GM21423 (cell line): ENCODE results near the gene NUDCD2.

Experiments used
- ATAC-seq: cut with Tn5 transposase; IDR thresholded peaks from one replicate; pipeline ENCODE4 v1.9.1; 2021; ENCODE audit warnings: mild to moderate bottlenecking, moderate library complexity; ENCODE audit not compliant: unreplicated experiment

Gene NUDCD2, protein sequence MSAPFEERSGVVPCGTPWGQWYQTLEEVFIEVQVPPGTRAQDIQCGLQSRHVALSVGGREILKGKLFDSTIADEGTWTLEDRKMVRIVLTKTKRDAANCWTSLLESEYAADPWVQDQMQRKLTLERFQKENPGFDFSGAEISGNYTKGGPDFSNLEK

DNA sequence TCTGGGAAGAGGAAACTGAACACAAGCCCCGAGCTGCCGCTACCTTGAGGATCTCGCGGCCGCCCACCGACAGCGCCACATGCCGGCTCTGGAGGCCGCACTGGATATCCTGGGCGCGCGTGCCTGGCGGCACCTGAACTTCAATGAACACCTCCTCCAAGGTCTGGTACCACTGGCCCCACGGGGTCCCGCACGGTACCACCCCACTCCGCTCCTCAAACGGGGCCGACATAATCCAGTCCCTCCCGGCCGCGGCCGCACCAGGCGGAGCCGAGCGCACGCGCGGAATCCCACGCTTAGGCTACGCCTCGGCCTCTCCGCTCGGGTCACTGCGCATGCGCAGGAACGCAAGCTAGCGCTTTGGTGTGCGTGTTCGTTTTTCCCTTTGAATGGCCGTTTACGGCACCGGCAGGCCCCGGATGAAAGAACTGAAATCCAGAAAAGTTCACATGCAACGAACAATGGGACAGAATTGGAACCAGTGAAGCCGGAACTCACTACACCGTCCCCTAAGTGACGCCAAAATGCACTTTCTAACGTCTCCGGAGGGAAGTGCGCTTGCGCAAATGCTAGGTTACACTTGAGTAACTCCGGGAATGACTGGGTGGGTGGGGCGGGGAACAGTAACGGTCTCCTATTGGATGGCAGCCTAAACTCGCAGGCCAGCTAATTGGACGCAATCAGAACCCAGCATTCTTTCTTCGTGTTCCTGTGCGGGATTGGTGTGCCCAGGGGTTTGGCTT is at the start of gene NUDCD2:
NUDCD2 (minus strand) TSS at position 284 of the 743 bp plus-strand sequence; CDS start at position 232, 52 bp downstream.
- peak; percentile 81 for ATAC-seq

DNA sequence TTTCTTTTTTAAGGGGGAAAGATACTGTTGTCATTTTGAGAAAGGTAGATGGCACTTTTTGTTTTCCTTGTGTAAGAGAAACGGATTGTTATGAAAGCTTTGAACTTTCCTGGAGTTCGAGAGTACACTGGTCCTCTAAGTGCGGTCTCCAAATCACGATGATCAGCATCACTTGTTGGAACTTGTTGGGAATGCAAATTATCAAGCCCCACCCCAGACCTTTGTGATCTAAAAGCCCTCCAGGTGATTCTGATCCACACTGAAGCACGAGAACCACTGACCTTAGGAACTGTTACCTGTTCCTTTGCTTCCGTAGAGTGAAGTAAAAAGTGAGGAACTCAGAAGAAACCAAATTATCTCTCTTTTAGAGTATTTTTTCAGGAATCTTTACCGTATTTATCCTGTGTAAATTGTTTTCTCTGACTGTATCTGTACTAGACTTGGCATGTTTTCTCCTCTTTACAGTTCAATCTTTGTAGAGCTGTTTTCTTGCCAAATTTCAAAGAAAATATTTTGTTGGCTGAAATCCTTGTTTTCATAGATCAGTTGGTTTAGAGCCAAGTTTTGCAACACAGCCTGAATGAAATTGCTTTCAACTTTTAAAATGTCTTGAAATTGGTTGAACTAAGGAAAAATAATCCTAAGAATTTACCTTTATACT is 49.5 kb upstream of the NUDCD2 start:
- no peak for ATAC-seq

DNA sequence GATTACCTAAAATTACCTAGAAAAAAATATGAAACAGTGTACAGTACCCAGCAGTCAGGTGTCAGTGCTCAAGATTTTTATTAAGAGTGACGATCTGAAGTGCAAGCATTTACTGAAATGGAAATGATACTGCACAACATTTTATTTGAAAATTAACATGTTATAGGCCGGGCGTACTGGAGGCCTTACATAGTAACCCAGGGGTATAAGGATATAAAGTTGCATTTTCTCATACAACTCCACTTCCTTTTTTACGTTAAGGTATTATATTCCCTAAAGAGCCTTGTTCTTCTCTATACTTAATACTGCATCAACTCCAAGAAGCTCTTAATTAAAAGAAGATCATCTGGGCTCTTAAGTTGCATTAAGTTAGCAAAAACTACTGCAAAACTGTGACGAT is 48.9 kb upstream of the NUDCD2 start:
- no peak for ATAC-seq

DNA sequence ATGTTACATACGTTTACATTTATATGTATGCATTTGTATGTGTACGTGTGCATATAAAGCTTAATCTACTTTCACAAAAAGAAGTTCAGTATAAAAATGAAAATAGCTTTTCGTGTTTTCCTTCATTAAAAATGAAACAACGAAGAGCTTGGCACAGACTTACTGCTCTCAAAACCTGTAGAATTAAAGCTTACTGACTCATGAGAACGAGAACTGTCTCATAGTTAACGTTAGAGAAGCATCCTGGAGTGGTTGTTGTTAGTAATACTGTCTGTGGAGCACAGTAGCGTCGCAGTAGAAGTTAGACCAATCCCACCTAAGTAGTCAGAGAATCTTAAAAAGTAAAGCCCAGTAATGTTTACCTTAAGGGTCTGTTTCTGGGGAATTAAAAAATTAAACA is 46.8 kb upstream of the NUDCD2 start:
- no peak for ATAC-seq

DNA sequence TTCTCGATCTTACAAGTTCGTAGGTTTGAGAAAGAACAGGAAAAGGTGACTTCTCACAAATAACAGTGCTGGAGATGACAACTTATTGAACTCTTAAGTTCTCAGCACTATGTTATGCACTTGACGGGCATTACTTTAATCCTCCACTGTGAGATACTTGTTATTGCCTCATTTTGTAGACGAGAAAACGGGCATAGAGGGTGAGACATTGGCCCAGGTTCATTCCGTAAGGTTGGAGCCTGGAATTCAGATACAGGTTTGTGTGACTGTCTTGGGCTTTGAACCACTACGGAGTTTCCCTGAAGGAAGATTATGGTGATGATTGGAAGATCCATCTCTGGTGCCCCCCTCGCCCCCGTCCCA is 46.2 kb upstream of the NUDCD2 start:
- peak; percentile 4 for ATAC-seq

DNA sequence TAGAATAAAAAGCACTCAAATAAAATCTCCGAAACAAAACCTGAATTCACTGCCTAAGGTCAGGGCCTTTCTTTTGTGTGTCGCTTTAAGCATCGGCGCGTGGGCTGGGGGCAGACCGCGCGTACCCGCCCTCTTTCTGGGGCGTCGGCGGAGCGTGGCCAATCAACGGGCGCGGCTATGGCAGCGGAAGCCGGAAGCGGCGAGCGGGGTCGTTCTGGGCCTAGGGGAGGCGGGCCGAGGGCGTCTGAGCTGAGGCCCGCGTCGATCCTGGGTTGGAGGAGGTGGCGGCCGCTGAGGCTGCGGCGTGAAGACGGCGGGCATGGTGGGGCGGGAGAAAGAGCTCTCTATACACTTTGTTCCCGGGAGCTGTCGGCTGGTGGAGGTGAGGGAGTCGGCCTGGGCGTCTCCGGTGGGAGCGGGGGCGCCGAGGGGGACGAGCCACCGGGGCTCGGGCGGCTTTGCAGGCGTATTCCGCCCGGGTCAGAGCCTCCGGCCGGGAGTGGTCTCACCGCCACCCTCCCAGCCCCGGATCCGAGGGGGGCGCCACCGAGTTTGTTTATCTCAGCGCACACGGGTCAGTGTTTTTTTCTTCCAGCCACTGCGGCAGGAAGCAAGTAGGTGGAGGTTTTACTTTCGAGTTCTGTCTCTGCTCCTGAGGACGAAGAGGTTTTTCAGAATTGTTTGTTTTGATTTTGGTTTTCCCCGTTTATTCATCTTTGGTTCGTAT is 45.6 kb upstream of the NUDCD2 start, which contains the start of gene MAT2B:
MAT2B (plus strand) TSS at position 252 of the 727 bp plus-strand sequence; CDS start at position 320, 68 bp downstream.
- peak; percentile 87 for ATAC-seq

DNA sequence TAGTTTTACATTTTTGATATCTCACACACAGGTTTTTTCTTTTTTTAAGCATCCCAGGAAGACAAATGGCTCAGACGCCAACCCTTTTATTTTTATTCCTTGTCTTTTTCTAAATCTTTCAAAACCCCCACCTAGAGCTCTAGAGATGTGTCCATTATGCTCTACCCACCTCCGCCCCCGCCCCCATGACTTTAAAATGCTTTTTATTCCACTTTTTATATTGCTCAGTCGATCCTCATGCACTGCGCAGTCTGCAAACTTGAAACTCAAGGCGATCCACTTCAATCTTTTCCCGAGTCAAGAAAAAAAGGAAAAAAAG is 45.1 kb upstream of the NUDCD2 start:
- no peak for ATAC-seq

DNA sequence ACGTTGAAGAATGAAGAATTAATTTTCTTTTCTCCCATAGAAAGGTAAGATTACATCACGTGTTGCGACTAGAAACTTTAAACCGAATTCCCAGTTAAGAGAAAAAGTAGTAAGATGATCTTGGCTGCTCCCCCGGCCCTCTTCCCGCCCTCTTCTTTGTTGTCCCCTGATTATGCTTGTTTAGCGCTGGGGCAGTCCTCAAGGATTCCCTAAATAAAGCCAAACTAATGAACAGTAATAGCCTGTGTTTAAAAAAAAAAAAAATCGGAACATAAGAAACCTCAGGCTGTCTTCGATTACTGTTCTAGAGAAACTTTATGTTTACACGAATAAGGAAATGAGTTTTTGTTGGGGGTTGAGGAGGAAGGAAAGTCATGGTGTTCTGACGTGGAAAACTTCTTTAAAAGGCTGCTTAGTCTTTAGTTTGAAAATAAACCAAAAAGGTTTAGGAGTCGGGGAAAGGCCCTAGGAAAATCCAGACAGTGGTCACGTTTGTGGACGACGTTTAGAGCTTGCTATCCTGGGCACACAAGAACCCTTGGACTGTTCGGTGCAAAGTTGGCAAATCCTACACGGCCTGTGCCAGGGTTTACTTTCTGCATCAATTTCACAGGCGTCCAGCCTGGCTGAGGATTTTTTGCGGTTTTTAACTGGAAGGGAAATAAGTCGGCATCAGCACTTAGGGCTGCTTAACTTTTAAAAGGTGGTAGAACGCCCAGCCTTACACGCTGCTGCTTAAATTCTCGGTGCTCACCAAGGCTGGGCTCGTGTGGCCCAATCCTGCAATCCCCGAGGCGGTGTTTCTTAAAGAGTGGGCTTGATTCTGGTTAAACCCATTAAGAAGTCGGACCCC is 44.4 kb upstream of the NUDCD2 start:
- no peak for ATAC-seq

DNA sequence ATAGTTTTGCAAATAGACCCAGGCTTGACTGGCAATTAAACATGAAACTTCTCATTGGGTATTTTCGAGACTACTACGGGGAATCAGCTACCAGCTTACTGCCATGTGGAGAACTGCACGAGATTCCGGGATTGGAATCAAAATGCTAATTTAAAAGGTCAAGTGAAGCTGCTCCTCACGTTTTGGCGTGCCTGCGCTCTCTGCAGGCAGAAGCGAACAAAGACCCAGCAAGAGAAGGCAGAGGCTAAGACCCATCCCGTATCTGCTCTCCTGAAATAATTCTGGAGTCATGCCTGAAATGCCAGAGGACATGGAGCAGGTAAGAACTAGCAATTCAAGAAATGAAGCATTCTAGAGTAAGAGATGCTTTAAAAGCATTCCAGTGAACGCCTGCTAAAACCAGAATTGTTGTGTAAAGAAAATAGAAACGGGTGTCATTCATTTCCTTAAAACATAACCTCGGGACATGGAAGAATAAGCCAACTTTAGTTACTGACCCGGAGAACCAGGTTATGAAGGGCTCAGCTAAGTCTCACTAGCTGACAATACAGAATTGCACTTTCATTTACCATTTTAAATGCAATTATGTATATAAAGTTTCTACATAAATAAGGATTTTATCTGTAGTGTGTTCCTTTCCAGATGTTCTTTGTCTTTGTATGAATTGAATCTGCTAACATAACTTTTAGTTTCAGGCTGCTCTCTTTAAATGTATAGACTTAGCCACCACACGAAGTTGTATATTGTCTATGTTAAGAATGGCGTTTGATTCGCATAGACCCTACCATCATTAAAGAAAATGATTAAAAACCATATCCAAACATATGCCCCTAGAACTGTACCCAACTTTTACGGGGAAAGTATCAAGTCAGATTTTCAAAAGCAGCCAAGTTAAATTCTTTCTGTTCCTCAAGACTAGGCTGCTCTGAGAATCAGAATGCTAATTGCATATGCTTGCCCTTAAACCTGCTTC is 43.5 kb upstream of the NUDCD2 start:
- peak; percentile 13 for ATAC-seq

DNA sequence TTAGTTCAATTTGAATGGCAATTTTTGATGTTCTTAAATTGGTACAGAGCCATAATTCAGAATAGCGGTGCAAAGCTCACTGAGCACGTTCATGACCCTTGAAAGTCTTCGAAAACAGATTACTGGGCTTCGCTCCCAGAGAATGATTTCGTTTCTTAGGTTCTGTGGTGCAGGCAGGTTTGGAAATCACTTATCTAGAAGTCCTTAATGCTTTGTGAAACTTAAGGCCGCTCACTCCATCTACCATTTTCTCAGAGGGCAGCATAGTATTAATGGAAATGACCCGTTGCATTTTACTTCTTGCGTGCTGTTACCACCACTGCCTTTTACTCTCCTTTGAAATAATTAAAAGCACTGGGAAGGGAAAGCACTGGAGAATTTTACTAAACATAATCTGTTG is 42.6 kb upstream of the NUDCD2 start:
- no peak for ATAC-seq

DNA sequence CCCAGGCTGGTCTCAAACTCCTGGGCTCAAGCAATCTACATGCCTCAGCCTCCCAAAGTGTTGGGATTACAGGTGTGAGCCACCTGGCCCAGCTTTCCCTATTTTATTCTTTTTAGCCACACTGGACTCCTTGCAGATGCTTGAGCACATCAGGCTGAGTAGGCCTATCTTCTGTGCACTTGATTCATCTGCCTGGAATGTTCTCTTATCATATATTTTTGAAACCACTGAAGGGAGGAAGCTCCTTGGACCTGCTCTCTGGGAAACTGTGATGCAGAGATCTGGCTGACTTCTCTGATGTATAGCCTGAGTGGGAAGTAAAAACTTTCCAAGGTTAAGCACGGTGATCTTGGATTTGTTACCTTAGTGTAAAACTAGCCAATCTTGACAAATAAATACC is 39.0 kb upstream of the NUDCD2 start:
- ATAC-seq = no peak

DNA sequence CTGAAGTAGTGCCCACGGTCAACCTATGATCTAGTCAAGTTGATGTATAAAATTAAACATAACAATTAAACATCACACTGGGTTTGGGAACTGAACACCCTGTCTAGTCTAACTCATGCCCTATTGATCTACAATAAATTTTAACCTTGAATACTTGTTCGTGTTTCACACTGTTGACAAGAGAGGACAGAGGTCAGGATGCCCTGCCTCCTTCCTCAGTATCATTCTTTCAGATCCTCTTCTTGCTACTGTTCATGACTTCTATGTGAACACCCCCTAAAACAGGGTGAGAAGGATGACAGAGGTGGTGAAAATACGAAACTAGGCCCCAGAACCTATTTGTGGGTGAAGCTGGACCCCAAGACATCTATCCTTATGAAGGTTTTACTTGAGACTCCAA is 37.4 kb upstream of the NUDCD2 start:
- ATAC-seq = no peak

DNA sequence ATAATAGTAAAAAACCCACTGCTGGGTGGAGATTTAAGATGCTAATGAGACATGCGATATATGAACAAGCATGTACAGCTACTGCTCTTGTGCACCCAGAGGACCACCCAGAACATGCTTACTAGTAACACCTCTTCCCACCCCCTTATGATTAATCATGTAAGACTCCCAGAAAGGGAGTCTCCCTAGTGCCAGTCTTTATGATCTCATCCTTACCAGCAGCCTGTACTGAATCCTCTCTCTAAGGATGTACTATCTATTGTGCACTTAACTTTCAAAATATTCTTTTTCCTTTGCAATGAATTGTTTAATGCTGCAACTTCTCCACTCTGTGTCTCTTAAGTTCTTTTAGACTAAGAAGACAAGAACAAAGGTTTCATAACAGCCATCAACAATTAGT is 36.4 kb upstream of the NUDCD2 start:
- ATAC-seq = no peak

DNA sequence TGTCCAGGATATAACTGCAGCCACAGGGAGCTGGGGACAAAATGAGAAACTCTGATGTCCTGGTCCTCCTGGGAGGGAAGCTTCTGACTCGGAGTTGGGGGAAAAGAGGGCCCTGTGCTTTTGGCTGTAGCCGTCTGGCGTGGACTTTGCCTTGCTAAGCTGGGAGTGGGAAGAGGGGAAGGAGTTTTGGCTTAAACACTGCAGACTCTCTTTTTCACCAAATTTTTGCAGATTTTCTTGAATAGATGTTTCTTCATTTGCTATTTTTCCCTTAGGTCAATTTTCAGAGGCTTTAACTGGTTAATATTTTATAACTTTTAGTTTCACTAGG is 29.8 kb upstream of the NUDCD2 start:
- no peak for ATAC-seq

DNA sequence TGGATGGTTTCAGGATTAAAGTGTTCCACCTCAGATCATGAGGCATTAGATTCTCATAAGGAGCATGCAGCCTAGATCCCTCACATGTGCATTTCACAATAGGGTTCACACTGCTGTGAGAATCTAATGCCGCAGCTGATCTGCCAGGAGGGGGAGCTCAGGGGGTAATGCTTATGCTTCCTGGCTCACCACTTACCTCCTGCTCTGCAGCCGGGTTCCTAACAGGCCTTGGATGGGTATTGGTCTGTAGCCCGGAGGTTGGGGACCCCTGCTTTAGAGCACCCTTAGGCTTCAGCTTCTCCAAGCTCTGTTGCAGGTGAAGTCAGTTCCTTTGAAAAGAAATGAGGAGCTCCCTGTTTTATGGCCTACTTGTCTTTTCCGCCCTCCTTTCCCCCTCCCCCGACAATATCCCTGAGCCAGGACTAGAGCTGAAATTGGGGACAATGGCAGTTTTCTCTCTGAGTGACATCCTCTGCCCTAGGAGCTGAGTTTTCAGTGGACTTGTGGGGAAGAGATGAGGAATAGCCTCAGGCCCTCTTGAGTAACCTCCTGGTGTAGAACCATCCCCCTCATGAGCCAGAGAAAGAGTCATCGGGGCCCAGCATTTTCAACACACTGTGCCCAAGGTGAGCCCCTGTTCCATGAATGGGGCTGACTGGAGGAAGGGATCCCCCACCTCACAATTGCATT is 29.3 kb upstream of the NUDCD2 start:
- ATAC-seq = no peak

DNA sequence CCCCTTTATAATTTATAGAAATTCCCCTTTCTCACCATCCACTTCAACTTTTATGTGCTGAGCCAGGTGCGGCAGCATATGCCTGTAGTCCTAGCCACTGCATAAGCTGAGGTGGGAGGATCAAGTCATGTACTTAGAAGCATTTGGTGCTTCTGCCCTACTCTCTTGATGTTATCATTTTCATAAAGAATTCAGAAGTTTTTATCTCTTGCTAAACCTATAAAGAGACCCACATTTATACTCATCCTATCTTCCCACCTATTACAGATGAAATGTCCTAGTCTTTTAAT is 19.0 kb upstream of the NUDCD2 start:
- no peak for ATAC-seq

DNA sequence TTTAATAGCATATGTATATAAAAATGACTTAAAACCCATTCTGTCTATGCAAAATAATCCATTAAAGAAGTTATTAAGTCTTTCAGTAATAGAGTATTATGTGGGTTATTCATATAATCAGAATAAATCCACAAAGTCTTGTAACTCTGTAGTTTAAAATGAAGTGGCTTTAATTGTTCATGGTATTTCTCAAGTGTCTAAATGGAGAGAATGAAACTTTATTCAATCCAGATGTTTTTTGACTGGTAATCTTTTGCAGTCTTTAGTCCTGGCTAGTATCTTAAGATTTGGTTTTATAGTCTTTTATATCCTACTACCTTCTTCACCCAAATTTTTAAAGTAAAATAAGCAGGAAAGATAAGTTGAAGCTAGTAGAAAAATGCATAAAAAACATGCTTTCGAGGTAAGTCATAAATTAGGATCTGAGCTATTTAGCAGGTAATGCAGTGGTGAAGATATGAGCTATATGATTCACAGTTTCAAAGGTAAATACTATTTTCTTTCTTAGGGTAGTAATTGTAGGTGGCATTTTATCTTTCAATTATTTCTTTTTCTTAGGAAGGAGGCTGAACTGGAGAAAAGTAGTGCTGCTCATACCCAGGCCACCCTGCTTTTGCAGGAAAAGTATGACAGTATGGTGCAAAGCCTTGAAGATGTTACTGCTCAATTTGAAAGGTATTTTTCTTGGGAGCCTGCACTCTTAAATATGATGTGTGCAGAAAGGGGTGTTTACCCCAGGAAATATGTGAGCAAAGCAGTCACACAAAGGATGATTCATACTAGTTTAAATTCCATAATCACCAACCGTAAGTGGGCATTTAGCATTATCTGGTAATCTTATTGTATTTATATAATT is 18.5 kb upstream of the NUDCD2 start:
- ATAC-seq = no peak

DNA sequence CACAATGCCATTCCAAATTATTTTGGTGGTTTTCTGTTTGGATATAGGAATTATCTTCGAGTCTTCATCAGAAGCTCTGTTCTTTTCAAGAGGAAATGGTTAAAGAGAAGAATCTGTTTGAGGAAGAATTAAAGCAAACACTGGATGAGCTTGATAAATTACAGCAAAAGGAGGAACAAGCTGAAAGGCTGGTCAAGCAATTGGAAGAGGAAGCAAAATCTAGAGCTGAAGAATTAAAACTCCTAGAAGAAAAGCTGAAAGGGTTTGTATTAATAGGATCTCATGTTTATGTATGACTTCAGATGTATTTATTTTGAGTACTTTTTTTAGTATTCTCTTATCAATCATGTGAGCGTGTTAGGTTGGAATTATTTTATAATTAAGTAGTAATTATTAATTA is 15.5 kb upstream of the NUDCD2 start:
- no peak for ATAC-seq
